GM12874 (cell line): ENCODE results near the gene TARBP2.

Source experiments
- TF ChIP-seq, protein P1 (sequence below): IDR thresholded peaks from 2 replicates; pipeline ENCODE4 v1.5.1; 2011; ENCODE audit warnings: low read depth, mild to moderate bottlenecking, control low read depth, low read length, moderate library complexity; ENCODE audit not compliant: insufficient read depth

Gene TARBP2

DNA sequence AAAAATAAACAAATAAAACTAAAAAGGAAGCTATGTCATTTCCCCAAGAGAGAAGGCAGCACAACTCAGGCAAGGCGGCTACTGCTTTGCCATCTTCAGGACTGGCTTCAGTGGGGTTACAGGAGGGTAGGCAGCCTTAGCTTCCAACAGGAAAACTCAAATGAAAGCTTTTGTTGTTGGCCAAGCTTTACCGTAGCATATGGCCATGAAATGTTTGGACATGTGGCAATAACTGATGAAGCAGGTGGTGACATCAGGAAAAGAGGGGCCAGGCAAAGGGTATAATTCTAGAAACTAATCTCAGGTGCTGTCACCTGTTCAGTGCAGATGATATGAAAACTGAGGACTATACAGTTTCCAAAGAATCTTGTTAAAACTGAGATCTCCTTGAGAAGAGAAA lies 29.0 kb downstream of the TARBP2 start:
- TF ChIP-seq, protein P1, sequence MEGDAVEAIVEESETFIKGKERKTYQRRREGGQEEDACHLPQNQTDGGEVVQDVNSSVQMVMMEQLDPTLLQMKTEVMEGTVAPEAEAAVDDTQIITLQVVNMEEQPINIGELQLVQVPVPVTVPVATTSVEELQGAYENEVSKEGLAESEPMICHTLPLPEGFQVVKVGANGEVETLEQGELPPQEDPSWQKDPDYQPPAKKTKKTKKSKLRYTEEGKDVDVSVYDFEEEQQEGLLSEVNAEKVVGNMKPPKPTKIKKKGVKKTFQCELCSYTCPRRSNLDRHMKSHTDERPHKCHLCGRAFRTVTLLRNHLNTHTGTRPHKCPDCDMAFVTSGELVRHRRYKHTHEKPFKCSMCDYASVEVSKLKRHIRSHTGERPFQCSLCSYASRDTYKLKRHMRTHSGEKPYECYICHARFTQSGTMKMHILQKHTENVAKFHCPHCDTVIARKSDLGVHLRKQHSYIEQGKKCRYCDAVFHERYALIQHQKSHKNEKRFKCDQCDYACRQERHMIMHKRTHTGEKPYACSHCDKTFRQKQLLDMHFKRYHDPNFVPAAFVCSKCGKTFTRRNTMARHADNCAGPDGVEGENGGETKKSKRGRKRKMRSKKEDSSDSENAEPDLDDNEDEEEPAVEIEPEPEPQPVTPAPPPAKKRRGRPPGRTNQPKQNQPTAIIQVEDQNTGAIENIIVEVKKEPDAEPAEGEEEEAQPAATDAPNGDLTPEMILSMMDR: no peak

DNA sequence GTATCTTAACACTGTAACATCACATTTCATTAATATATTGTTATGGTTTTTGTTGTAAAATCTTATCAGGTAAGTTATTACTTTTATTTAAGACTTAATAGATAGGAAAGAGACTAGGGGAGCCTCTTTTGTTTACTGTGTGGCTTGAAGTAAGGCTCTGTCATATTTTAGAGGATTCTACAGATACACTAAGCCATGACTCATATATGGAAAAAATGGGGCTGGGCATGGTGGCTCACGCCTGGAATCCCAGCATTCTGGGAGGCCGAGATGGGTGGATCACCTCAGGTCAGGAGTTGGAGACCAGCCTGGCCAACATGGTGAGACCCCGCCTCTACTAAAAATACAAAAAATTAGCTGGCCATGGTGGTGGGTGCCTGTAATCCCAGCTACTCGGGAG lies 29.8 kb downstream of the TARBP2 start:
- TF ChIP-seq, protein P1: no peak

GRCh38 chr12:53532021-53532420 lies 30.9 kb downstream of the TARBP2 start:
- TF ChIP-seq, protein P1: no peak

DNA sequence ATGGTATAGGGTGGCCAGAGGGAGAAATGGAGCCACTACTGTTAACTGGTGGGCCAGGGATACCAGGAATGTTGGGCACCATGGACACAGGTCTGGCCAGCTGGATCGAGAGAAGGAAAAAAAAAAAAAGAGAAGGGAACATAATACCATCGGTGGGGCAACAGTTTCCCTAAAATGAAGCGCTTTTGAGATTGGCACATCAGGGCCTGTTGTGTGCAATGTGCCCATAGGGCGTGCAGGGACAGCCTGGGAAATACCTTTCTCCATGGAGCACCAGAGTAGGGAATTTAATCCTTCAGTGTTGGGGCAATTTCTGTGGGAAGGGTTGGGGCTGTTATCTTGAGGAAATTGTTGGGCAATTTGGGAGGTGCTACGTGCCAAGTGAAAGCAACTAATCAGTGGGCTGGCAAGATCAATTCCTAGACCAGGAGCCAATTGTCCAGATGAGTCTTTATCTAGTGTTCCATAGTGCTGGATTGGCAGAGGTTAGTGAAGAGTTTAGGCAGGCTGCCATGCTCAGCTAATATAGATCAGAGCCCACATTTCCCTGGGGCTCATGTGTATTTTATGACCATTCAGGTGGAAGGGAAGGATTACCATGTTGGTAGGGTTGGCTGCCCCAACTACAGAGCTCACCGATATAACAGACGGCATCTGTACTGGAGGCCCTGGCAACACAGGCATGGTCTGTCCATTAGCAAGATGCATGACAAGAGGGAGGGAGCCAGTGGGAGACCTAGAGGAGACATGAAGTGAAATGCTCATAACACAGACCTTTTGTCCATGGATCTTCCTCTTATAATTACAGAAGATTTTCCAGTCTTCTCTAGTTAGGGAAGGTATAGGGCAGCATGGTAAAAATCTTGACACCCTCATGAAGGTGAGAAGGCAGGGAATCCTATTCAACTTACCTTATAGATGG lies 31.7 kb downstream of the TARBP2 start:
- TF ChIP-seq, protein P1: no peak

DNA sequence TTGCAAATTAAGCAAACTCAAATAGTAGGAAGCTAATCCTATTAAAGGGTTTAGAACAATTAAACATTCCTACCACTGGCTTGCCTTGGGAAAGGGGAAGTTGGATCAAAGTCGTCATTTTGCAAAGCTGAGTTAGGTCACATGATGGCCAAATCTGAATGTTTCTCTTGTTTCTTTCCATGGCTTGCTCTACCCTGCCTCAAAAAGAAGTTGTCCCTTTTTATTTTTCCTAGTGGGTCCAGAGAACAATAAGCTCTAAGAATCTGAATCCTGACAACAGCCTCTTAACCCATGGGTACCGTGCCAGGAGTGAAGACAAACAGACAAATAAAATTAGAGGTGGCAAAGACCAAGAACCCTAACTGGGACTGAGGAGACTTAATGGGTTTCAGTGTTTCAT lies 32.4 kb downstream of the TARBP2 start:
- TF ChIP-seq, protein P1: no peak

GRCh38 chr12:53536962-53537361 lies 35.9 kb downstream of the TARBP2 start:
- TF ChIP-seq, protein P1: no peak

DNA sequence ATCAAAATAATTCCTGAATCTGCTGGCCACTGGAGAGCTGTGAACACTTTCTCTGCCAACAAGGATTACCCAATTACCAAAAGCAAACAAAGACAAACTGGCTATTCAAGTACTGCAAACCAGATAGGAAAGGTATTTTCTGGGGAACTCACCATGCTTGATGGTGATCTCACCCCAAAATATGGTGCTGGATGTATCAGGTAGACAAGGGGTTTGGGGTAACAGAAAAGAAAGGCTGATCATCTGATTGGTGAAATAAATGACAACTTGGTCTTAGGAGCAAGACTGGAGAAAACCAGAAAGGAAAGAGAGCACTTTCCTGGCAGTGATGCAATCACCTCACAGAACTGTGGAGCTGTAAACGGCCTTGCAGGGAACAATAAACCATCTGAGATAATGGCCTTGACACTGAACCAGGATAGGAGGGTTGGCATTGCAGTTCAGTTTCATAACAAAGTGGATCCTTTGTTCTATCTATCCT lies 37.2 kb downstream of the TARBP2 start:
- TF ChIP-seq, protein P1: no peak
